Measurements from ENCODE around the gene ALDH1A2.

Gene ALDH1A2

GRCh38 chr15:58057559-58057958, 8.0 kb downstream of the ALDH1A2 start:
- ChIA-PET CTCF (interaction anchor here (0.9 kb wide), 1 partner anchor 9 kb away, joined by 5 read pairs; no protein-coding TSS in a partner anchor), POLR2A (no interaction called here)
- DNase-seq (ENCODE audit: extremely low spot score): no peak
- no peak for TF ChIP-seq CTCF (IDR thresholded peaks at IDR 0.05; ENCODE audit: control extremely low read depth, extremely low read depth, low read depth, missing control alignments)

- TF ChIP-seq CTCF (IDR thresholded peaks at IDR 0.05; ENCODE audit: control extremely low read depth, extremely low read depth, low read depth, missing control alignments): no peak
- ChIA-PET POLR2A (no interaction called here), CTCF (interaction anchor here (1.6 kb wide), 1 partner anchor 11 kb away, joined by 4 read pairs; no protein-coding TSS in a partner anchor)
- DNase-seq (ENCODE audit: extremely low spot score): no peak
Observed at GRCh38 chr15:58056015-58056414, 9.5 kb downstream of the ALDH1A2 start.

- POLR2A ChIA-PET: no interaction called here
- DNase-seq (ENCODE audit: extremely low spot score): no peak
- CTCF ChIA-PET: interaction anchor here (1.0 to 1.3 kb wide), 2 partner anchors 10 to 18 kb away, joined by 3 to 4 read pairs; no protein-coding TSS in a partner anchor
- no peak for TF ChIP-seq CTCF (IDR thresholded peaks at IDR 0.05; ENCODE audit: control extremely low read depth, extremely low read depth, low read depth, missing control alignments)
Observed at GRCh38 chr15:58053315-58054153, 12.0 kb downstream of the ALDH1A2 start.

- ChIA-PET CTCF (interaction anchor here (1.2 to 1.9 kb wide), 2 partner anchors 10 to 18 kb away, joined by 4 to 5 read pairs; no protein-coding TSS in a partner anchor), POLR2A (no interaction called here)
- TF ChIP-seq CTCF (IDR thresholded peaks at IDR 0.05; ENCODE audit: control extremely low read depth, extremely low read depth, low read depth, missing control alignments): no peak
- DNase-seq (ENCODE audit: extremely low spot score): no peak
Observed at GRCh38 chr15:58052334-58052733, 13.2 kb downstream of the ALDH1A2 start.

- DNase-seq (ENCODE audit: extremely low spot score): no peak
- POLR2A ChIA-PET: no interaction called here
- CTCF ChIA-PET: no interaction called here
- TF ChIP-seq CTCF (IDR thresholded peaks at IDR 0.05; ENCODE audit: control extremely low read depth, extremely low read depth, low read depth, missing control alignments): no peak
Observed at GRCh38 chr15:58049520-58050227, 15.8 kb downstream of the ALDH1A2 start.

GRCh38 chr15:58048261-58048660, 17.2 kb downstream of the ALDH1A2 start:
- CTCF ChIA-PET: interaction anchor here (1.0 to 1.8 kb wide), 3 partner anchors 9 to 135 kb away, joined by 3 to 5 read pairs (median 3); no protein-coding TSS in a partner anchor
- TF ChIP-seq CTCF (IDR thresholded peaks at IDR 0.05; ENCODE audit: control extremely low read depth, extremely low read depth, low read depth, missing control alignments): no peak
- POLR2A ChIA-PET: no interaction called here
- DNase-seq (ENCODE audit: extremely low spot score): no peak
